SJCRH30 (cell line): ENCODE results near the gene TMEM72. TPM values are rescaled to one million over a fixed set of nuclear protein-coding genes. Genes with fewer than 3 reads are reported as not detected.

ENCODE experiments used
- DNase-seq, 2 experiments: peaks; one replicate each; pipeline ENCODE4 v3.0.0-alpha.2; 2015 to 2020
- H3K27ac ChIP-seq: fragments of 250-450 bp; sonication (Bioruptor Pico); 2 replicates; pipeline ENCODE4 v1.5.1; 2020; ENCODE audit warnings: mild to moderate bottlenecking, moderate library complexity
- H3K27me3 ChIP-seq: fragments of 250-450 bp; sonication (Bioruptor Pico); 2 replicates; pipeline ENCODE4 v1.5.1; 2020; ENCODE audit warnings: mild to moderate bottlenecking, moderate library complexity
- H3K36me3 ChIP-seq: fragments of 250-450 bp; sonication (Bioruptor Pico); 2 replicates; pipeline ENCODE4 v1.5.1; 2020; ENCODE audit warnings: mild to moderate bottlenecking, moderate library complexity
- H3K4me1 ChIP-seq: fragments of 250-450 bp; sonication (Bioruptor Pico); 2 replicates; pipeline ENCODE4 v1.5.1; 2020; ENCODE audit warnings: mild to moderate bottlenecking, moderate library complexity
- H3K4me3 ChIP-seq: fragments of 250-450 bp; sonication (Bioruptor Pico); 2 replicates; pipeline ENCODE4 v1.5.1; 2020; ENCODE audit warnings: mild to moderate bottlenecking, moderate library complexity
- H3K9me3 ChIP-seq: fragments of 250-450 bp; sonication (Bioruptor Pico); replicated peaks from 2 replicates; pipeline ENCODE4 v1.5.1; 2020; ENCODE audit warnings: mild to moderate bottlenecking, moderate library complexity
- total RNA-seq: library from RNA; depleted of rRNA; stranded (reverse); fragments of >200 nt; shearing (Covaris generic); gene quantifications from 2 replicates; pipeline ENCODE4 v1.2.3, GENCODE V29; 2014

Gene TMEM72
- total RNA-seq, 1 experiment from 2014 or later, result 0.02 TPM

DNA sequence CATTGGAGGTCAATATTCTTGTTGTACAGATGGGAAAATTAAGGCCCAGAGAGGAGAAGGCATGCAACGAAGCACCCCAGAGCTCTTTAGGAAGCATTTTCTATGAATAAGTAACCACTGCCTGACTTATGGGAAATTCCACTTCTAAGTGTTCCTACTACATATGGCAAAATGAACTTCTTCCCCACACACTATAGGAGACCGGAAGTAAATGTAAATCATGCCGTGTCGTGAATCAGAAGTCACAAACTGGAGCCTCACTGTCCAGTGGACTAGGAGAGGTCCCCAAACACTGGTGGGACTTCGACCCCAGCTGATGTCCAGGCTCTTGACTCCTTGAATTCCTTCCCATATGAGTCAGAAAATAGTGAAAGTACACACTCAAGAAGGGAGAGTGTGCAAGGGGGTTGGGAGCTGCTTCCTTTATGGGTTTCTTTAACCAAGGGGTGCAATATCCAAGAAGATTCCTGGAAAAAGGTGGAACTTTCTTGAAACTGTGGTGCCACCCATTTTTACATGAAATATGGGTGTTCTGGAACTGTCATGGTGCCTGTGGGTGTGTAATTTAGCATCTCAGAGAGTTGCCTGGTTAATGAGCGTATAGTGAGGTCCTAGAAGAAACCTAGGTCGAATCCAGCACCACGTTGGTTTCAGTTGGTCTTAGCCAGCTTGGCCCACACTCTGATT is 55.1 kb downstream of the TMEM72 start:
- DNase-seq, result no peak
- Histone ChIP-seq H3K27me3 (no peaks in the 10 kb centered on the region), H3K4me3 (no peak overlapping the region), H3K36me3 (0 out of 2 replicates have a peak, but pooled peaks cover 3% of the 10 kb centered on the region), H3K27ac (no peak overlapping the region), H3K9me3 (no peaks in the 10 kb centered on the region), H3K4me1 (peaks cover 31% of the 10 kb centered on the region)

- Histone ChIP-seq H3K27me3 (no peaks in the 10 kb centered on the region), H3K27ac (no peak overlapping the region), H3K4me3 (no peak overlapping the region), H3K4me1 (peaks cover 31% of the 10 kb centered on the region), H3K9me3 (no peaks in the 10 kb centered on the region), H3K36me3 (0 out of 2 replicates have a peak, but pooled peaks cover 3% of the 10 kb centered on the region)
- DNase-seq, result no peak
Observed at GRCh38 chr10:44966816-44967509, 55.8 kb downstream of the TMEM72 start.

- H3K27me3 ChIP-seq, result no peaks in the 10 kb centered on the region
- no peak overlapping the region for H3K27ac ChIP-seq
- H3K36me3 ChIP-seq, result 0 out of 2 replicates have a peak, but pooled peaks cover 3% of the 10 kb centered on the region
- H3K9me3 ChIP-seq, result no peaks in the 10 kb centered on the region
- H3K4me1 ChIP-seq, result peaks cover 27% of the 10 kb centered on the region
- H3K4me3 ChIP-seq, result no peak overlapping the region
- DNase-seq, result no peak
Observed at GRCh38 chr10:44967616-44968015, 56.5 kb downstream of the TMEM72 start.

DNA sequence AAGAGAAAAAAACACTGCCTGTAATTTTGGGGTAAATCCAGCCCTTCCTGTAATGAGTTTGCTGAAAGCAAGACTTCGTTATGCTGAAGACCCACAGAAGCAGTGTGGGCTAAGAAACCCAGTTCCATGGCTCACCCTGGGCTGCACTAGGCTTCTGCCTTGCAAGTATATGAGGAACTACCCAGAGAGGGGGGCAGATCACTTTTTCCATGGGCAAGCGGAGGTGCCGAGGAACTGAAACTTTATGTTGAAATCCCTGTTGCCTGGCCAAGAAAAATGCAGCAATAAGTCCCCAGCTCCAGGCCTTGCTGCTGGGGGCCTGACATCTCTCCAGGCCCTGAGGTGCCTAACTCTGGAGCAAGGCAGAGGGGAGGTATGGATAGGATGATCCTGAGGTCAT is 57.0 kb downstream of the TMEM72 start:
- H3K9me3 ChIP-seq, result no peaks in the 10 kb centered on the region
- H3K4me3 ChIP-seq, result no peak overlapping the region
- H3K27me3 ChIP-seq, result no peaks in the 10 kb centered on the region
- DNase-seq, result no peak
- 0 out of 2 replicates have a peak, but pooled peaks cover 3% of the 10 kb centered on the region for H3K36me3 ChIP-seq
- H3K4me1 ChIP-seq, result peaks cover 28% of the 10 kb centered on the region
- H3K27ac ChIP-seq, result no peak overlapping the region

DNA sequence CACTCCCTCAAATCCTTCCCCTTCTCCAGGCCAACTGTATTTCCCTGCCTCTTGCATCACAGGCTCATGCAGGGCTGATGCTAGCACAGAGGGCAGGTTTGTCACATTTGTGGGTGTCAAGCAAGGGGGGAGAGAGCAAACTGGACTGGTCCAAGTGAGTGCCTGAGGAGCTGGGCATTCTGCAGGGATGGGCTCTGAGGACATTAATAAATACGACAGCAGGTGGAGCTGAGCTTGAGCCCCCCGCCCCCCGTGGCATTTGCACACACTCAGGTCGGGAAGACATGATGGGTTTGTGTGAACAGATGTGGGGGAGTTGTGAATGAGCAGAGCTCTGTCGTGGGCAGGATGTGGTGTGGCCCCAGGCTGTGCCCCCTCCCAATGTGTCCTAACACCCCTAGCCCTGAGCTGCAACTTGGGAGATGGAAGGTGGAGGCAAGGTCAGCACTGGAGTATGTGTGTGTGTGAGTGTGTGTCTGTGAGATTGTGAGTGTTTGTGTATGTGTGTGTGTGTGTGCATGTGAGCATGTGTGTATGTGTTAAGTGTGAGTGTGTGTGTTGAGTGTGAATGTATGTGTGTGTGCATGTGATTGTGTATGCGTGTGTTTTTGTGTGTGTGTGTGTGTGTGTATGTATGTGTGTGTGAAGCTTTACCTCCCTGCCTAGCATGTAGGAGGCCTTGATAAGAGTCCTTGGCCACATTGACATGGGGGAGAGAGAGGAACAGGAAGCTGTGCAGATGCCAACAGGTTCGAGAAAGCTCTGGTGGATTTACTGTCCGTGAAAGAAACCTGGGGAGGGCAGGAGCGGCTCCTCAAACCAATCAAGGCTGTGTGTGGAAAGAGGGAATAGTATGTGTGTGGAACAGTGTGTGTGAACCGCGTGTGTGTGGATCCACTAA is 57.6 kb downstream of the TMEM72 start:
- no peak overlapping the region for H3K4me3 ChIP-seq
- DNase-seq, result no peak
- H3K36me3 ChIP-seq, result 0 out of 2 replicates have a peak, but pooled peaks cover 3% of the 10 kb centered on the region
- no peaks in the 10 kb centered on the region for H3K9me3 ChIP-seq
- H3K27ac ChIP-seq, result no peak overlapping the region
- H3K4me1 ChIP-seq, result peaks cover 31% of the 10 kb centered on the region
- H3K27me3 ChIP-seq, result no peaks in the 10 kb centered on the region

GRCh38 chr10:44969854-44970253 is 58.7 kb downstream of the TMEM72 start:
- H3K4me3 ChIP-seq, result no peak overlapping the region
- H3K4me1 ChIP-seq, result peaks cover 26% of the 10 kb centered on the region
- 0 out of 2 replicates have a peak, but pooled peaks cover 3% of the 10 kb centered on the region for H3K36me3 ChIP-seq
- no peak for DNase-seq
- H3K9me3 ChIP-seq, result no peaks in the 10 kb centered on the region
- H3K27me3 ChIP-seq, result no peaks in the 10 kb centered on the region
- no peak overlapping the region for H3K27ac ChIP-seq

GRCh38 chr10:44970812-44971395 is 59.8 kb downstream of the TMEM72 start:
- DNase-seq, result no peak
- H3K27me3 ChIP-seq, result no peaks in the 10 kb centered on the region
- H3K4me1 ChIP-seq, result peaks cover 19% of the 10 kb centered on the region
- H3K9me3 ChIP-seq, result no peaks in the 10 kb centered on the region
- H3K27ac ChIP-seq, result no peak overlapping the region
- H3K4me3 ChIP-seq, result no peak overlapping the region
- H3K36me3 ChIP-seq, result 0 out of 2 replicates have a peak, but pooled peaks cover 3% of the 10 kb centered on the region

GRCh38 chr10:44971434-44971833 is 60.3 kb downstream of the TMEM72 start:
- Histone ChIP-seq H3K36me3 (0 out of 2 replicates have a peak, but pooled peaks cover 3% of the 10 kb centered on the region), H3K4me1 (peaks cover 20% of the 10 kb centered on the region), H3K4me3 (no peak overlapping the region), H3K27ac (no peak overlapping the region), H3K9me3 (no peaks in the 10 kb centered on the region), H3K27me3 (no peaks in the 10 kb centered on the region)
- no peak for DNase-seq

GRCh38 chr10:44971935-44972757 is 61.0 kb downstream of the TMEM72 start:
- H3K27me3 ChIP-seq, result no peaks in the 10 kb centered on the region
- H3K36me3 ChIP-seq, result 0 out of 2 replicates have a peak, but pooled peaks cover 3% of the 10 kb centered on the region
- no peak overlapping the region for H3K4me3 ChIP-seq
- H3K9me3 ChIP-seq, result no peaks in the 10 kb centered on the region
- H3K4me1 ChIP-seq, result peaks cover 20% of the 10 kb centered on the region
- H3K27ac ChIP-seq, result no peak overlapping the region
- no peak for DNase-seq

DNA sequence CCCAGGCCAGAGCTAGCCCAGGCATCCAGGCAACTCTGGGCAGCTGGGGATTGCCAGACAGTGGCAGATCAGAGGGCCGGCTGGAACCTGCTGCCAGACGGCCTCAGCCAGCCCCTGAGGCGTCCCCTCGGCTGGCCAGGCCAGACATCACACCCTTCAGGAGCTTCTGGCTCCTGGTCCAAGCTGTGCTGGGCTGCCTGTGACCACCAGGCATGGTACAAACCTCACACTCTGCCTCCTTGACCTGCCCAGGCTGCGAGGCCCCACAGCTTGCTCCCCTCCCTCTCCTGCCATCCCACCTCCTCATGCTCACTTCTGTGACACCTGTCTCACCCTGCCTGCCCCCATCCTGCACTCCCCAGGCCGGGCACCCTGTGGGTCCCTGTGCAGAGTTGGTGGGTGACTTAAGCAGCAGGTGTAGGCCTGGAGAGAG is 61.8 kb downstream of the TMEM72 start:
- Histone ChIP-seq H3K27ac (no peak overlapping the region), H3K4me1 (peaks cover 20% of the 10 kb centered on the region), H3K27me3 (no peaks in the 10 kb centered on the region), H3K9me3 (no peaks in the 10 kb centered on the region), H3K36me3 (0 out of 2 replicates have a peak, but pooled peaks cover 3% of the 10 kb centered on the region), H3K4me3 (no peak overlapping the region)
- DNase-seq, result no peak

DNA sequence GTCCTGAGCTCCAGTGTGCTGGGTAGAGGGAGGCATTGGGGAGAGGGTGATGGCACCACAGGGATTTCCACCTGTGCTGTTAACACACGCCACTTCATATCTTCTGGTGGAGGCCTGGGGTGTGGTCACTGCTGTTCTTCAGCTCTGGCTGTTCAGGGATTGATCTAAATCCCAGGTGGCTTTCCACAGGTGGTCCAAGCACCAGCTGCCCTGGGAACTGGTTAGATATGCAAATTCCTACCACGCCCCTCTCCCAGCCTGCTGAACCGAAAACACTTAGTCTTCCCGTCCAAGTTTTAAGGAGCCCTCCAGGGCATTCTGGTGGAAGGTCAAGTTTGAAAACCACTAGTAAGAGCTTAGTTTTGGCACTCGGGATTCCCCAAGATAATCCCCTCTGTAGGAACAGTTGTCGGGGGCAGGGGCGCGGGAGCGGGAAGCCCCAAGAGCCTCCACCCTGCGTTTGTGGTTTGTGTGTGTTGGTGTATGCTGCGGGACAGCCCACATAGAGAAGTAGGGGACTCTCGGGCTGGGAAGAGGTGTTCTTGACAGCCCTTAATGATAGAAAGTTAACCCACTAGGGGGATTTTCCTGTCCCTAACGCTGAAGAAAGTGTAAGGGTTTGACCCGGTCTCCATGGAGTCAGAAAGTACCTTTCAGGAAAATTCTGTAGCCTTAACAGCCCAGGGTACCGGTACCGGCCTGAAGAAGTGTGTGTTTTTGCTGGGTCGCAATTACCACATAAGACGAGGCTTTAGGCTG is 62.4 kb downstream of the TMEM72 start:
- H3K4me1 ChIP-seq, result peaks cover 24% of the 10 kb centered on the region
- no peak overlapping the region for H3K27ac ChIP-seq
- no peaks in the 10 kb centered on the region for H3K9me3 ChIP-seq
- no peak overlapping the region for H3K4me3 ChIP-seq
- no peaks in the 10 kb centered on the region for H3K27me3 ChIP-seq
- H3K36me3 ChIP-seq, result 0 out of 2 replicates have a peak, but pooled peaks cover 3% of the 10 kb centered on the region
- peak; percentile 44 to 52 for DNase-seq

DNA sequence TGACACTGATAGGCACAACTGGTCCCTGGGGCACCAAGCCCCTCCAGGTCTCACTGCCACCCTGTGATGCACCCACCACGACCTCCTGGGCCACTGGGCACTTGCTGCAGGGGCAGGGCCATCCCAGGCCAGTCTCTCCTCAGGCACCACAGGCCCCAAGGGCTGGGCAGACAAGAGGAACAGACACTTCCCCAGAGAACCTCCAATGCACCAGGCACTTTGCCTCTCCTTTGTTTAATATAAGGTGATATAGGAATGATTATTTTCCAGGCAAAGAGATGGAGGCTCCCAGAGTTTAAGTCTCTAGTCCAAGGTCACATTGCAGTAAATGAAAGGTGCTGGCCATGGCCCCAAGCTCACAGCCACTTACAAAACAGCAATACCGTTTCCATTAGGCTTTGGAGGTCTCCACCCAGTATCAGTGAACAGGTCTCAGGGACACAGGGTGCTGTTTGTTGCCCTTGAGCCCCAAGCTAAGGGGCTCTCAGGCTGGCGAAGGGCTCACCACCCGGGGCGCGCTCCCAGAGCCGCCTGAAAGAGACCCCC is 63.0 kb downstream of the TMEM72 start:
- no peak for DNase-seq
- Histone ChIP-seq H3K27ac (no peak overlapping the region; the same call in 1 of the 2 replicates), H3K36me3 (0 out of 2 replicates have a peak, but pooled peaks cover 3% of the 10 kb centered on the region), H3K27me3 (no peaks in the 10 kb centered on the region), H3K9me3 (no peaks in the 10 kb centered on the region), H3K4me3 (no peak overlapping the region), H3K4me1 (peaks cover 31% of the 10 kb centered on the region)
